ENCODE measurements around the gene CCDC15. TPM values are rescaled to one million over a fixed set of nuclear protein-coding genes. Genes with fewer than 3 reads are reported as not detected.
"Not testable (repeated sequence)": the region's sequence is repeated elsewhere in the genome, so short reads cannot be mapped to it uniquely, and the experiment has no call there.

Gene CCDC15
- total and polyA plus RNA-seq, 2 experiments from 2014 or later = 2.2 TPM

- H3K4me3 ChIP-seq = no peak overlapping the region
- no peaks in the 10 kb centered on the region for H3K9me3 ChIP-seq (ENCODE audit: low read depth)
- H3K36me3 ChIP-seq = no peaks in the 10 kb centered on the region
- no peak for DNase-seq (ENCODE audit: low read depth in 1 of 2, low spot score in 1 of 2)
- H3K27ac ChIP-seq = no peak overlapping the region
- TF ChIP-seq CTCF (IDR thresholded peaks at IDR 0.05; ENCODE audit: low read depth, low read length) = no peak
- no peaks in the 10 kb centered on the region for H3K27me3 ChIP-seq
- no peaks in the 10 kb centered on the region for H3K4me1 ChIP-seq (ENCODE audit: low read depth)
These were observed 130.8 kb downstream of the CCDC15 start for GRCh38 chr11:125084761-125085231.

GRCh38 chr11:125085301-125086081, 131.5 kb downstream of the CCDC15 start:
- Histone ChIP-seq H3K27ac (no peak overlapping the region), H3K36me3 (no peaks in the 10 kb centered on the region), H3K4me1 (ENCODE audit: low read depth) (no peaks in the 10 kb centered on the region), H3K4me3 (no peak overlapping the region), H3K9me3 (ENCODE audit: low read depth) (no peaks in the 10 kb centered on the region), H3K27me3 (no peaks in the 10 kb centered on the region)
- no peak for DNase-seq (ENCODE audit: low read depth in 1 of 2, low spot score in 1 of 2)
- TF ChIP-seq CTCF (IDR thresholded peaks at IDR 0.05; ENCODE audit: low read depth, low read length) = no peak

GRCh38 chr11:125086633-125087296, 132.8 kb downstream of the CCDC15 start:
- Histone ChIP-seq H3K4me1 (ENCODE audit: low read depth) (peaks cover 5% of the 10 kb centered on the region), H3K9me3 (ENCODE audit: low read depth) (no peaks in the 10 kb centered on the region), H3K36me3 (no peaks in the 10 kb centered on the region), H3K27me3 (no peaks in the 10 kb centered on the region), H3K27ac (no peak overlapping the region), H3K4me3 (no peak overlapping the region)
- no peak for DNase-seq (ENCODE audit: low read depth in 1 of 2, low spot score in 1 of 2)
- TF ChIP-seq CTCF (IDR thresholded peaks at IDR 0.05; ENCODE audit: low read depth, low read length) = no peak

GRCh38 chr11:125088123-125088522, 134.1 kb downstream of the CCDC15 start:
- H3K27ac ChIP-seq = no peak overlapping the region
- DNase-seq (ENCODE audit: low read depth in 1 of 2, low spot score in 1 of 2) = no peak
- H3K4me3 ChIP-seq = no peak overlapping the region
- no peak for TF ChIP-seq CTCF (IDR thresholded peaks at IDR 0.05; ENCODE audit: low read depth, low read length)
- H3K4me1 ChIP-seq (ENCODE audit: low read depth) = peaks cover 7% of the 10 kb centered on the region
- no peaks in the 10 kb centered on the region for H3K27me3 ChIP-seq
- H3K36me3 ChIP-seq = no peaks in the 10 kb centered on the region
- no peaks in the 10 kb centered on the region for H3K9me3 ChIP-seq (ENCODE audit: low read depth)

GRCh38 chr11:125088576-125089455, 134.8 kb downstream of the CCDC15 start:
- Histone ChIP-seq H3K9me3 (ENCODE audit: low read depth) (no peaks in the 10 kb centered on the region), H3K27me3 (no peaks in the 10 kb centered on the region), H3K4me3 (no peak overlapping the region), H3K36me3 (no peaks in the 10 kb centered on the region), H3K27ac (no peak overlapping the region), H3K4me1 (ENCODE audit: low read depth) (peaks cover 7% of the 10 kb centered on the region)
- no peak for DNase-seq (ENCODE audit: low read depth in 1 of 2, low spot score in 1 of 2)
- TF ChIP-seq CTCF (IDR thresholded peaks at IDR 0.05; ENCODE audit: low read depth, low read length) = no peak

GRCh38 chr11:125089481-125089880, 135.5 kb downstream of the CCDC15 start:
- not testable (repeated sequence) for DNase-seq (ENCODE audit: low read depth in 1 of 2, low spot score in 1 of 2); H3K27ac ChIP-seq; H3K4me1 ChIP-seq (ENCODE audit: low read depth); H3K27me3 ChIP-seq; H3K36me3 ChIP-seq; H3K4me3 ChIP-seq; H3K9me3 ChIP-seq (ENCODE audit: low read depth)

- H3K4me3 ChIP-seq; H3K27ac ChIP-seq; H3K36me3 ChIP-seq; H3K4me1 ChIP-seq (ENCODE audit: low read depth); H3K27me3 ChIP-seq; DNase-seq (ENCODE audit: low read depth in 1 of 2, low spot score in 1 of 2); H3K9me3 ChIP-seq (ENCODE audit: low read depth): not testable (repeated sequence)
These were observed 136.1 kb downstream of the CCDC15 start for GRCh38 chr11:125090151-125090550.

Data from cardiac muscle cell (in vitro differentiated cells and primary cell).